Spleen (tissue), 3 donors: Measurements from ENCODE around the gene RPS17.
"Not testable (repeated sequence)": the region's sequence is repeated elsewhere in the genome, so short reads cannot be mapped to it uniquely, and the experiment has no call there.

Experiments used
- POLR2A ChIP-seq, 3 donors: fragments of 450-650 bp; IDR thresholded peaks; one replicate each; pipeline ENCODE4 v1.5.1; 2017; ENCODE audit warnings: antibody characterized with exemption in 3 of 3, mild to moderate bottlenecking in 1 of 3
- POLR2AphosphoS5 ChIP-seq, 3 donors: sonication (generic); formaldehyde crosslinking; IDR thresholded peaks; one replicate each; pipeline ENCODE4 v1.5.1; 2017; ENCODE audit warnings: antibody characterized with exemption in 3 of 3

GRCh38 chr15:82487045-82487444 lies 53.2 kb downstream of the RPS17 start:
- TF ChIP-seq POLR2A, POLR2AphosphoS5 (IDR thresholded peaks at IDR 0.05): not testable (repeated sequence)
